Transverse colon (tissue), 4 donors: ENCODE data around the gene FAM227A.

Experiments
- CTCF ChIP-seq, 5 experiments: fragments of 200-600 bp in 3 of 5; fragments of 450-650 bp in 2 of 5; sonication (generic) in 3 of 5; IDR thresholded peaks; 1 replicate in 2 of 5; 2 replicates in 3 of 5; pipeline ENCODE4 v1.5.1; 2016 to 2017; ENCODE audit warnings: antibody characterized with exemption in 5 of 5, inconsistent platforms in 3 of 5, mild to moderate bottlenecking in 2 of 5, moderate library complexity in 1 of 5
- EP300 ChIP-seq: sonication (generic); formaldehyde crosslinking; IDR thresholded peaks from one replicate; pipeline ENCODE4 v1.6.1; 2017; ENCODE audit warnings: antibody characterized with exemption, low read depth
- POLR2A ChIP-seq: fragments of 450-650 bp; IDR thresholded peaks from one replicate; pipeline ENCODE4 v1.6.1; 2016; ENCODE audit warnings: antibody characterized with exemption, mild to moderate bottlenecking, moderate library complexity
- POLR2AphosphoS5 ChIP-seq, 3 donors: sonication (generic); formaldehyde crosslinking; IDR thresholded peaks; one replicate each; pipeline ENCODE4 v1.6.1; 2016; ENCODE audit warnings: antibody characterized with exemption in 3 of 3

- no peak for TF ChIP-seq POLR2AphosphoS5 (IDR thresholded peaks at IDR 0.05)
- no peak for TF ChIP-seq CTCF (IDR thresholded peaks at IDR 0.05)
- TF ChIP-seq POLR2A: no peak
- no peak for TF ChIP-seq EP300
Measured at GRCh38 chr22:38602166-38602565, 54.0 kb downstream of the FAM227A start.
